Measurements from ENCODE around the gene FAM24B.

GRCh38 chr10:122879339-122880273 lies at the start of gene FAM24B:
- TF ChIP-seq CTCF (IDR thresholded peaks at IDR 0.05) (no peak), POLR2A (IDR thresholded peaks at IDR 0.05) (no peak)

All from right lobe of liver (tissue), 4 donors.